SU-DHL-6 (cell line): Measurements from ENCODE around the gene SMC6.

Source experiments
- EZH2phosphoT487 ChIP-seq: fragments of 200-600 bp; sonication (generic), shearing (Covaris generic); conservative IDR thresholded peaks from 2 replicates; pipeline ENCODE4 v1.6.1; 2018; ENCODE audit warnings: mild to moderate bottlenecking, antibody characterized with exemption, low read length, moderate library complexity, mixed read lengths
- TF ChIP-seq, protein P1 (sequence below): fragments of 200-600 bp; sonication (generic); IDR thresholded peaks from one replicate; pipeline ENCODE4 v1.5.1; 2017; ENCODE audit warnings: antibody characterized with exemption, mild to moderate bottlenecking, low read length, moderate library complexity; ENCODE audit not compliant: insufficient read depth, poor library complexity, severe bottlenecking

- TF ChIP-seq, protein P1, sequence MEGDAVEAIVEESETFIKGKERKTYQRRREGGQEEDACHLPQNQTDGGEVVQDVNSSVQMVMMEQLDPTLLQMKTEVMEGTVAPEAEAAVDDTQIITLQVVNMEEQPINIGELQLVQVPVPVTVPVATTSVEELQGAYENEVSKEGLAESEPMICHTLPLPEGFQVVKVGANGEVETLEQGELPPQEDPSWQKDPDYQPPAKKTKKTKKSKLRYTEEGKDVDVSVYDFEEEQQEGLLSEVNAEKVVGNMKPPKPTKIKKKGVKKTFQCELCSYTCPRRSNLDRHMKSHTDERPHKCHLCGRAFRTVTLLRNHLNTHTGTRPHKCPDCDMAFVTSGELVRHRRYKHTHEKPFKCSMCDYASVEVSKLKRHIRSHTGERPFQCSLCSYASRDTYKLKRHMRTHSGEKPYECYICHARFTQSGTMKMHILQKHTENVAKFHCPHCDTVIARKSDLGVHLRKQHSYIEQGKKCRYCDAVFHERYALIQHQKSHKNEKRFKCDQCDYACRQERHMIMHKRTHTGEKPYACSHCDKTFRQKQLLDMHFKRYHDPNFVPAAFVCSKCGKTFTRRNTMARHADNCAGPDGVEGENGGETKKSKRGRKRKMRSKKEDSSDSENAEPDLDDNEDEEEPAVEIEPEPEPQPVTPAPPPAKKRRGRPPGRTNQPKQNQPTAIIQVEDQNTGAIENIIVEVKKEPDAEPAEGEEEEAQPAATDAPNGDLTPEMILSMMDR, result no peak
- TF ChIP-seq EZH2phosphoT487, result no peak
Observed at GRCh38 chr2:17748745-17749144, 4.9 kb downstream of the SMC6 start.
